HPDE6-E6E7 (cell line): ENCODE data around the gene IGF2BP3.
"Not testable (repeated sequence)": the region's sequence is repeated elsewhere in the genome, so short reads cannot be mapped to it uniquely, and the experiment has no call there.

Experiments used
- DNase-seq: peaks from one replicate; pipeline ENCODE4 v3.0.0; 2011; ENCODE audit warnings: missing footprints; ENCODE audit errors: extremely low spot score

Gene IGF2BP3

DNA sequence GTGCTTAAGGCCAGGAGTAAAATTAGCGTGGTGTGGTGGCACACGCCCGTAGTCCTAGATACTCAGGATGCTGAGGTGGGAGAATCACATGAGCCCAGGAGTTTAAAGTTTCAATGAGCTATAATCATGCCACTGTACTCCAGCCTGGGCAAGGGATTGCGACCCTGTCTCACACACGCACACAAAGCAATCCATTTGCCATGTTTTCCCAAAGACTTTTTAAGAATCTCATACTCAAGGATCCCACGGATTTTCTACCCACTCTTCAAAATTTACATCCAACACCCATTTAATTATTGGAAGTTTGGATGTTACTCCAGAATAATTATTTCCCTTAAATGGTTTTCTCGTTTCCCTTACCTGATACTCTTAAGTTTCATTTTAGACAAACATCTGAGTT, 47.9 kb downstream of the IGF2BP3 start:
- no peak for DNase-seq

DNA sequence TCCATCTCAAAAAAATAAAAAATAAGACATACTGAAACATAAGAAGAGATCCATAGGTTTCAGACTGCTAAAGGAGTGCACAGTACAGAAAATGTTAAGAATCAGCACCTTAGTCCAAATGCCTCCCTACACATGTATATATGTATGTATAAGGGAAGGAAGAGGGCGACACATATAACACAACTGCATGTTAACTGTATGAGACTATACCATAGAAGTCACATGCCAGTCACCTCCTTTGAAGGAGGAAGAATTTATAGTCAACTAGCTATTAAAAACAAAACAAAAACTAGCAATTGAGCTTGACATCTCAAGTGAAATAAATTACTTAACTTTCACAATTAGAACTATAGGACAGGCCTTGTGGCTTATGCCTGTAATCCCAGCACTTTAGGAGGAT, 50.4 kb downstream of the IGF2BP3 start:
- DNase-seq, result no peak

DNA sequence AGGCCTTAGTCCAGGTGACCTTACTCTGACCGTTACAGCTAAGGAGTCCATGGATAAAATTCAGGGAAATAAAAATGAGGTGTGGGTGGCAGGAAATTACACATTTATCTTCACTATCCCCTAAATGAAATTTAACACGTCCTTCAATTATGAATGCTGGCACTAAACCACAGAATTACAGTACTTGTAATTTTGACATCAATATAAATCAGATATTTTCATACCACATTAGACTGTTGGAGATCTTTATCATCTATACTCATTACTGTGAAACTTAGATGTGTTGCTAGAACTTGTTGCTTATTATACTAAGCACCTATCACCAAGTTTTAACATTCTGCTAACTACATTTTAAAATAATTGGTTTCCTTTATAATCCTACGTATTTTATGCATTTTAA, 51.1 kb downstream of the IGF2BP3 start:
- no peak for DNase-seq

DNA sequence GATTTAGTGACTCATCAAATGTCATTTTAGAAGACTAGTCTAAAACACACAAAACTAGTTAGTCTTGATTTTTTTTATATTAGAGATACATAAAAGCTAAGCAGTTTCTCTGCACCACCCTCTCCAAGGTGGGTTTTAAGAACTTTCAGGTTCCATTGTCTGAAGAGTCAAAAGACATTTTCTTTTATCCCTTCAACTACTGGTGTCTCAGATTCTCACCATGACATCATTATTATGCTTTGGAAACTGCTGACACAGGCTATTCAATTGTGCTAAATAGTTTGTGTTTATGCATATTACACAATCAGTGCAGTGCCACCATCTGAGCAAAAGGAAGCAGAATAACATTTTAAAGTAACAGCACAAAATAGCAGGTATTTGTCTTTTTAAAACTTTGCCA, 52.2 kb downstream of the IGF2BP3 start:
- DNase-seq, result peak; percentile 17

DNA sequence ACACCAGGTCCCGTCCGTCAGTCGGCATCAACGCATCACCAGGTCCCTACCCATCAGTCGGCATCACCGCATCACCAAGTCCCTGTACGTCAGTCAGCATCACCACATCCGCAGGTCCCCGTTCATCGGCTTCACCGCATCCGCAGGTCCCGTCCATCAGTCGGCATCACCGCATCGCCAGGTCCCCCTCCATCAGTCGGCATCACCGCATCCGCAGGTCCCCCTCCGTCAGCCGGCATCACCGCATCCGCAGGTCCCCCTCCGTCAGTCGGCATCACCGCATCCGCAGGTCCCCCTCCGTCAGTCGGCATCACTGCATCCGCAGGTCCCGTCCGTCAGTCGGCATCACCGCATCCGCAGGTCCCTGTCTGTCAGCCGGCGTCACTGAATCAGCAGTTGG, 55.1 kb downstream of the IGF2BP3 start:
- no peak for DNase-seq

DNA sequence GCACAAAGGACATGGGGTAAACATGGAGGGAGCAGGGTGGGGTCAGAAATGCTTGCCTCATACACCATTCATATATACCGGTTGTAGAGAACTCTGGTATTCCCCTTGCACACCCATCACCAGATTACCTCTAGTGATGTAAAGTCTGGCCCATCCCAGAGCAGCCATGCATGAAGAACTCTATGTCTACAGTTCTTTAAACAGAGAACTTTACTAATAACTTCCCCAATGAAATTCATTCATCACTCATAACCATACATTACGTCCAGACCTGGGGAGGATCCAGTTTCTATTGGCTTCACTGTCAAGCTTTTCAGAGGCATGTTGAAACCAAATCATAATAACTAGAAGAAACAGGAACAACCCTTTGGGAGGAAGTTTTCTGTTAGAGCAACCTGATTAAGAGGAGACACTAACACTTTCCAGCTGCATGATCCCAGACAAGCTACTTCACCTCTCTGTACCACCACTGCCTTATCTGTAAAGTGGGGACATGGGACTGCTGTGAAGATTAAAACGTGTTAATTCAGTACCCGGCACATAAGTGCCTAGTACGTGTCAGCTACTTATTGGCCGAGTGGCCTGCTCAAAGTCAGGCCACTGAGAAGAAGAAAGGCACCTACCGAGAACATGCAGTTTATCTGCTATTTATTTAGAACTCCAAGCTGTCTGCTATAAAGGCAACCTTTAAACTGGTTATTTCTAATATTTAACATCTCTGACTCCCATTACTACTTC, 59.7 kb downstream of the IGF2BP3 start:
- DNase-seq, result no peak

DNA sequence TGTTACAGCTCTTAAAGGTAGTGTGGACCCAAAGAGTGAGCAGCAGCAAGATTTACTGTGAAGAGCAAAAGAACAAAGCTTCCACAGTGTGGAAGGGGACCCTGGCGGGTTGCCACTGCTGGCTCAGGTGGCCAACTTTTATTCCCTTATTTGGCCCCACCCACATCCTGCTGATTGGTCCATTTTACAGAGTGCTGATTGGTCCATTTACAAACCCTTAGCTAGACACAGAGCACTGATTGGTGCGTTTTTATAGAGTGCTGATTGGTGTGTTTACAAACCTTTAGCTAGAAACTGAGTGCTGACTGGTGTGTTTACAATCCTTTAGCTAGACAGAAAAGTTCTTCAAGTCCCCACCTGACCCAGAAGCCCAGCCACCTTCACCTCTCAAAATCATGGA, 63.7 kb downstream of the IGF2BP3 start:
- DNase-seq, result not testable (repeated sequence)

DNA sequence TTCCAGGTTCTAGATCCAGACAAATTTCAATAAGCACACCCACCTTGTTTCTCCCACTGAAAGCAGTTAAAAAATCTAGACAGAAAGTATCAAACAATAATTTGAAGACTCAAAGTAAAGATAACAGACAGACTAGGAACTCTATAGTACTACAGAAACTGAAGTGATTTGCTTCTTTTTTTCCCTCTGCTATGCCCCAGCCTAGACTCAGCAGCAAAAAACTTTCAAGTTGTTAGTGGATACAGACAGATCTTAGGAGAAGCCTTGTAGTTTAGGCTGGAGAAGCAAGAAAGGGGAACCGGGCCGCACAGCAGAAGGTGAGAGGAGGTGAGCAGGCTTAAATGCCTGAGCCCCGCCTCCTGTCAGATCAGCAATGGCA, 65.1 kb downstream of the IGF2BP3 start:
- DNase-seq, result no peak

DNA sequence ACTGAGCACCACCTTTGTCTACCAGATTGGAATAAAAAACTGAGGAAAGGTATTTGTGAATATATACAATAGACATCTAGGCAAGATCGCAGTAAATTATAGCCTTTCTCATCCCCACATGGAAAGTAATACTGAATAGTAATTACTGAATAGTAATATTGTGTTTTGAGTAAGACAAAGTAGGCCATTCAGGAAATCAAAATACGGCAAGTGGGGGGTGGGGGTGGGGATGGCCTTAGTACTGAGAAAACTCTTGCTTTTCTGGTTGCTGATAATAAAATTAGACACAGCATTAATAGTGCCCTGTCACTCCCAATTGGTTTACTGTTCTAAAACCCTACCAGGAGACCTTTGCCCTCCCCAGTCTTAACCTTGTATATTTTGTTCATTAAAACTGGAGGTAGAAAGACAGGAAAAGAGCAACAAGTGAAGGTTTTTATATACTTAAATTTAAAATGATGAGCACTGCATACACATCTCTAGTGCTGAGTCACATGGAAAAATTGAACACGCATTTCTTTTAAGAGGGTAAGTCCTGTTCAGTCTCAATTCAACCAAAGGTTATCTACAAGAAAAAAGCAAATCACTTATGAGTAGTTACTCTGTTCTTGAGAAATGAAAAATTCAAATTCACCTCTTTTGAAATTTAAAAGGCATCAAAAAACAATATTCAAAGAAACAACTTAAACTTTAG, 65.6 kb downstream of the IGF2BP3 start:
- no peak for DNase-seq

DNA sequence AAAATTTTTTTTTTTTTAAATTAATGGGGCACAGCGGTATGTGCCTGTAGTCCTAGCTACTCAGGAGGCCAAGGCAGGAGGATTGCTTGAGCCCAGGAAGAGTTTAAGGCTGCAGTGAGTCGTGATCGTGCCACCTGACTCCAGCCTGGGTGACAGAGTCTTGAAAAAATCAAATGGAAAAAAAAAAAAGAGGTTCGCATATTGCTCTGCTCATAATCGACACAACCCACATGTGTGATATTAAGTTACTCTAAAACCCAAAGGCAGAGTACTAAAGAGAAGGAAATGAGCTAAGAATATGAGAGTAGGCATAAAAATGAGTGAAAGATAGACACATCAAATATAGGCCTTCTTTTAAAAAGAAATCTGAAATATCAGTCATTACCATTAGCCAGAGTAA, 66.3 kb downstream of the IGF2BP3 start:
- no peak for DNase-seq

DNA sequence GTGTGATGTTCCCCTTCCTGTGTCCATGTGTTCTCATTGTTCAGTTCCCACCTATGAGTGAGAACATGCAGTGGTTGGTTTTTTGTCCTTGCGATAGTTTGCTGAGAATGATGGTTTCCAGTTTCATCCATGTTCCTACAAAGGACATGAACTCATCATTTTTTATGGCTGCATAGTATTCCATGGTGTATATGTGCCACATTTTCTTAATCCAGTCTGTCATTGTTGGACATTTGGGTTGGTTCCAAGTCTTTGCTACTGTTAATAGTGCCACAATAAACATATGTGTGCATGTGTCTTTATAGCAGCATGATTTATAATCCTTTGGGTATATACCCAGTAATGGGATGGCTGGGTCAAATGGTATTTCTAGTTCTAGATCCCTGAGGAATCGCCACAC, 72.2 kb downstream of the IGF2BP3 start:
- not testable (repeated sequence) for DNase-seq

DNA sequence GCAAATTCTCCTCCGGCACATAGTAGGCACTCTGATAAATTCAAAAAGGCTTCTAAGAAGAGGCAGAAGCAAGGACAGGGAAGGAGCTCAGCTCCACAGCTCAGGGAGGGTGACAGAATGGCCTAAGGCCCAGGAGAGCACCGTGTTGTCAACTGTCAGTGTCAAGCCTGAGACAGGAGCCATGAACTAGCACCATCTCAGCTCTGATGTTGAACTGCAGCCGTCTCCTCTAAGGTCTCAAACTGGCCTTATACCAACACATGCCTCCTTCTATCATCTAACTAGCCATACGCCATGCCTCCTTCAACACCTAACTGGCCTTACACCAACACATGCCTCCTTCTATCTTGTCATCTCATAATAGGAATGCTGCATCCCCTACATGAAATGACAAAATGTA, 73.0 kb downstream of the IGF2BP3 start:
- DNase-seq, result no peak

DNA sequence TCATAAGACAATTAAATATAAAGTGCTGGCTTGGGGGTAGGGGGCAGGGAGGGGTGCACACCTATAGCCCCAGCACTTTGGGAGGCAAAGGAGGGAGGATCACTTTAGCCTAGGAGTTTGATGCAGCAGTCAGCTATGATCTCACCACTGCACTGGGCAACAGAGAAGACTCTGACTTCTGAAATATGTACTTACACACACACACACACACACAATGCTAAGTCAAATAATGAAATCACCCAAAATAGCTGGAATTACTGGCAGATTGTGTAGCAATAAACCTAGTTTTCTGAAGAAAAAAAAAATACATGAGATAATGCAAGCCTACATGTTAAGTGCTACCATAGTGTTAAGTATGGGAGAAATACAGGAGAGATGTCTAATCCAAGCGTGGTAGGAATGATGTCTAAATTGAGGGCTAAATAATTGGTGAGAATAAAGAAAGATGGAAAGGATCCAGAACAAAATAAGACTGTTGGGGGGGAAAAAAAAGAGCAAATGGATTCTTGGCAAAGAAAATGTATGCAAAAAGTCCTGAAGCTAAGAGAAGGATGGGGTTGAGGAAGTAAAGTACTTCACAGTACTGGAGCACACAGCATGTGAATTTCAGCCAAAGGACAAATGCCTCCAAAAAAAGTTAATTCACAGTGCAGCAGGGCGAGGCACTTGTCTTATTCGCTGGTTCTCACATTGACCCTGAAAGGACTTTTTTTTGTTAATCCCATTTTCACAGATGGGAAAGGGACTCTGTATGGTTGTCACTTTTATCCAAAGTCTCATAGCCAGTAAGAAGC, 73.9 kb downstream of the IGF2BP3 start:
- no peak for DNase-seq

DNA sequence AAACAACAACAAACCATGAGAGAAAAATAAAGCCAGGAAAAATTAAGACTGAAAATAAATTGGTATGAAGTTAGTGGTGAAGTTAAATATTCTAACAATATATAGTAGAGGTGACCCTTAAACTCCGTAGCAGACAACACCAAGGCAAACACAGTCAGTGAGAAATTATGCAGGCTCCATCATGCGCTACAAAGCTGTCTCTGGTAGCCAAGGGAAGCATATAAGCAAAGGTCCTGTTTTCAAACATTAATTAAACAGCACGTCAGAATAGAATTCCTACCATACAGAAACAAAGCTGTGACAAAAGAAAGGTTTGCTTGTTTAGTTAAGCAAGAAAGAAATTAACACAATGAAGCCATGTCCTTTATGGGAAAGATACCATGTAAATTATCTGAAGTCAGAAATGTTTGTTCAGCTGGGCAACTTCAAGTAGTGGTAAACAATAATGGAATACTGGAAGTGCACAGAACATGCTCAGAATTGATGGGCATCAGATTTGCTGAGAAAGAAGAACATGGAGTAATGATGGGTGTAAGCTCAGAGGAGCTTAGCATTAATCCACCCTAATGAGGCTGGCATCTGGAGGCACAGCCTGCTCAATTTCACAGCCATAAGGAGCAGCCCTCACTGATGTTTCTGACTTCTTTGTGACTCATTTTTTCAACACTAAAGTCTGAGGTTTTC, 75.7 kb downstream of the IGF2BP3 start:
- no peak for DNase-seq

DNA sequence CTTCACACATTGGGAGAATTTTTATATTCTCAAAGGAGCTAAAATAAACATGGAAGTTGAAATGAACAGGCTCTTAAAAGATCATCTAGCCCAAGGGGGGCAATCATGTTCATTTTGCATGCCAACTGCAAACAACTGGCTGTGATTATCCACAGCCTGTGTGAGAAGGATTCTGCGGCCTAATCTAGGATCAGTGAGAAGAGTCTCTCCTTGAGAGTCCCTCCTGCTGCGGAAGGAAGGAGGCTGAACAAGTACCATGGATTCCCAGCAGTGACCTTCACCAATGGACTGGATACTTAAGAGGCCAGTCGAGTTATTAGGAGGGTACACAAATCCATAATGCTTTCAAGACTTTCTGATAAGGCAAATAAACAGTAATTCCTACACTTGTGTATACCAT, 76.7 kb downstream of the IGF2BP3 start:
- no peak for DNase-seq

DNA sequence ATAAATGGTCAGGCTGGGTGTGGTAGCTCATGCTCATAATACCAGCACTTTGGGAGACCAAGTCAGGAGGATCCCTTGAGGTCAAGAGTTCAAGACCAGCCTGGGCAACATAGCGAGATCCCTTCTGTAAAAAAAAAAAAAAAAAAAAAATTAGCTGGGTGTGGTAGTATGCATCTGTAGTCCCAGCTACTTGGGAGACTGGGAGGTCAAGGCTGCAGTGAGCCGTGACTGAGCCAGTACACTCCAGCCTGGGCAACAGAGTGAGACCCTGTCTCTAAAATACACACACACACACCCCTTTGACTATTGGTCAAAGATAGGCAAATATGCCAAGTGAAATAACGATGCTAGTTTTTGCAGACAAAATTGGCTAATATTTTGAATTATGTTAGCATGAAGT, 80.6 kb downstream of the IGF2BP3 start:
- DNase-seq, result no peak

DNA sequence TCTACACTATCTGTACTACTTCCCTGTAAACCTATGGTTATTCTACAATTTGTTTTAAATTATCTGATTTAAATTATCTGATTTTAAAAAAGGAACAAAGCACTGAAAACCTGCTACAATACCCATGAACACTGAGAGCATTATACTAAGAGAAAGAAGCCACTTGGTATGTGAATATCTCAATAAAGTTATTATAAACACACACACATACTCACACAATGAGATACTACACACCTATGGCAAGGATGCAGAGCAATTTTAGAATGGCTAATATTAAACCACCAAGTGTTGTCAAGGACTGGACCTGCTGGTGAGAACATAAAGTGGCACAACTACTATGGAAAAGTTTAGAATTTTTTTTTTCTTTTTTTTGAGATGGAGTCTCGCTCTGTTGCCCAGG, 82.7 kb downstream of the IGF2BP3 start:
- no peak for DNase-seq

DNA sequence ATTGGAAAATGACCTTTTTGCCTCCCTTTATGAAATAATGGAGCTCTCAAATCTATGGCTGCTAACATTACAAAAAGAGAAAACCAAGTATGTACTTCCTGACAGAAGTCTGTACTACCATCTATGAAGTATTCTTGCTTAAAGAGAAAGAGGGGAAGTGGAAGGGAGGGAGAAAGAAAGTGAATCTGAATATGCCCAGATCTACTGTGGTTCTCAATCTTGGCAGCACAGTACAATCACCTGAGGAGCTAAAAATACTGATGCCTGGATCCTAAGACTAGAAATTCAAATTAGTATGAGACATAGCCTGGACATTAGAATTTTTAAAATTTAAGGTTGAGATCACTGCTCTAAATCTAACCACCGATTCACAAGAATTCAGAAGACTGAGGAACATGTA, 85.2 kb downstream of the IGF2BP3 start:
- DNase-seq, result no peak

DNA sequence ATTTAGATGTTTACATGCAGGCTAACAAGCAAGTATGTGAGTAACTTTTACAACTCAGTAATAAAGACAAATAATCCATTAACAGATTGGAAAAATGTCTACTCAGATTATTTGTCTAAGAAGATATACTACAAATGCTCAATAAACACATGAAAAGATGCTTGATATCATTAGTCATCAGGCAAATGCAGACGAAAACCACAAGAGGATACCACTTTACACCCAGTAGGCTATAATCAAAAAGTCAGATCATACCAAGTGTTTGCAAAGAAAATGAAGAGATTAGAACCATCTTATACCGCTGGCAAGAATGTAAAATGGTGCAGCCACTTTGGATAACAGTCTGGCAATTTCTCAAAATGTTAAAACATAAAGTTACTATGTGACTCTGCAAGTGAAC, 87.1 kb downstream of the IGF2BP3 start:
- DNase-seq, result no peak

DNA sequence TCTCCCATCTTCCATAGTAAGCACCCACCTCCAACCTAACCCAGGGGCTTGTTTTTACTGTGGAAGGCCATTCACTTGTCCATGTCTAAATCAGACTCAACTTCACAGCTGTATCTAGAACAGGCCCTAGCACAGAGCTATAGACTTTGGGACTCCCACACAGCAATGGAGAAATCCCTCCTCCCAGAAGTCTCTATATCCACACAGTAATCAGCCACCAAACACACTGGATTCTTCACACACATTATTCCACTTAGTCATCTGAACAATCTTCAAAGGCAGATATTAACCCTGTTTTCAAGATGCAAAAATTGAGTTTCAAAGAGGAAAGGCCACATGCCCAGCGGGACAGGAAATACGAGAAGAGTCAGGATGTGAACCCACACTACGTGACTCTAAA, 89.3 kb downstream of the IGF2BP3 start:
- DNase-seq, result no peak

DNA sequence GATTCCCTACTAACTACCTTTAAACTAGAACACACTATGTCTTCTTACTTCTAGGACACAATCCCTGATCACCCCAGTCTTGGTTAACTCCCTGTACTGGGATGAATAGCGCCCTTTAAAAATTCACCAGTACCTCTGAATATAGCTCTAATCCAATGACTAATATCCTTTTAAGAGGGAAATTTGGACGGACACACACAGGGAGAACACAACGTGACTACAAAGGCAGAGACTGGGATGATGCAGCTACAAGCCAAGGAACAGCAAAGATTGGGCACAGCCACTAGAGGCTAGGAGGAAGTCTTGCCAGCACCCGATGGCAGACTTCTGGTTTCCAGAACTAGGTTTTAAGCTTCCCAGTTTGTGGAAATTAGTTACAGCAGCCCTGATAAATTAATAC, 89.7 kb downstream of the IGF2BP3 start:
- no peak for DNase-seq

DNA sequence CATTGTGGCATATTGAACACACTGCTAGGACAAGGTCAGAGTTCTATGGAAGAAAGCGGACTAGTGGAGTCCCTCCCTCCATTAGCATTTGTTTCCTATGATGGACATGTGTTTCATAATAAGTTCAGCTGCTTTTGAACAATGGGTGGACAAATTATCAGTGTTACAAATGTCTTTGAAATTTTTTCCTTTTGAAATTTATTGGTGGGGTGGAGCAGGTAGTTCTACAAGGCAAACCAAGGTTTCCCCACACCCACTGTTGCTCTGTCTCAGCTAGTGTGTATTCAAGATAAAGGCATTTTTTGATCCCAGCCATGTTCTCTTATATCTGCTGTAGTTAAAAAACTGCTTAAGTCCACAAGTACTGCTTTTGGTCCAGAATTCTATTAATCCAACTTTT, 91.3 kb downstream of the IGF2BP3 start:
- no peak for DNase-seq
